ENCODE measurements around the gene AFAP1.

DNA sequence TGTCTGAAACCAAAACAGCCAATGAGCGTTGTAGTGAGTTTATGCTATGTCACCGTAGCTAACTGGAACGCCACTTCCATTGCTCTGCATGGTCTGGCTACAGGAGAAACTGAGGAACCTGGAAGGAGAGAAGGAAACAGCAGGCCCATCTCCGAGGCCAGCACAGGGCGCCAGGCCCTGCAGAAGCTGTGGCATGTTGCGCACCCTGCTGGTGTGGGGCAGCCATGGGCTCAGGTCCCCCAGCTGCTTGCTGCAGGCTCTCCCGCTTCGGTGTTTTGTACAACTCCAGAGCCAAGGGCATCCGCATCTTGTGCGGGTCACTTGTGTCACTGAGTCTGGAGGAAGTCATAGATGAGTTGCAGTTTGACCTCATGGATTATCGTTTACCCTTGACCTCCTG, 89.2 kb downstream of the AFAP1 start:
- TF ChIP-seq CEBPB (IDR thresholded peaks at IDR 0.05; ENCODE audit: low read depth, low read length) (no peak), TAF1 (IDR thresholded peaks at IDR 0.05; ENCODE audit: low read depth, low read length) (no peak)

All from H1 (cell line).